HG02610 (cell line): Measurements from ENCODE around the gene LTF.
"Not testable (repeated sequence)": the region's sequence is repeated elsewhere in the genome, so short reads cannot be mapped to it uniquely, and the experiment has no call there.

ENCODE experiments used
- ATAC-seq: cut with Tn5 transposase; IDR thresholded peaks from one replicate; pipeline ENCODE4 v1.9.1; 2021; ENCODE audit warnings: mild to moderate bottlenecking, moderate library complexity; ENCODE audit not compliant: unreplicated experiment

The LTF gene

DNA sequence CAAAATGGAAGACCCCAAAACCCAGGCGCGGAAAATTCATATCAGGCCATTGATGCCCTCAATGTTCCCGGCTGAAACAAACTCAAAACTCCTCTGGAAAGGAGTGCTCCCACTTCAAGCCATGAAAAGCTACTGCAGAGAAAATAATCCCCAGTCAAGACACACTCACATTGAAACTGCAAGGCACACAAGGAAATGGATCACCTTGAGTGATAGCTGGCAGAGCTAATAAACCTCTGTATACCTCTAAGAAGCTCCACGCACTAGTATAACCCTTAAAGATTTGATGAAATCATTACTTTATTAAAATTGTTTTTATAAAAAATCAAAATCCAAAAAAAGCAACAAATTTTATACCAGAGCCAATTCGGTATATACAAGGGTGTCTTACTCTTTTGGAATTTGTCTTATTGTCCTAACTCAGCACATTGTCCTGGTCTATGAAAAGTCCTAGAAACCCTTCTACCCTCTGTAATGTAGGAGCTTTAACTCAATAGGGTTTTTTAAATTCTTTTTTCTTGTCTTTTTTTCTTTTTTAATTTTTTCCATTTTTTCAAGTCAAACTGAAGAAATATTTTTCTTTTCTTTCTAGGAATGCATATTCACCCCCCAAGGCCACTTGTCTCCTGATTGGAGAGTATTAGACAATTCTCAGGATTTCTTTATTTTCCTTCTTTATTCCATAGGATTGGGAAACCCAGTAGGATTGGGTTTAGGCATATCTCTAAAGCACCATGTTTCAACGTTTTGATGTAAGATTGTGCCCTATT lies 66.3 kb downstream of the LTF start:
- ATAC-seq = no peak

- no peak for ATAC-seq
Measured at GRCh38 chr3:46397111-46397510, 67.6 kb downstream of the LTF start.

- ATAC-seq = no peak
Measured at GRCh38 chr3:46395766-46396530, 68.8 kb downstream of the LTF start.

GRCh38 chr3:46395210-46395661 lies 69.5 kb downstream of the LTF start:
- ATAC-seq = no peak

- no peak for ATAC-seq
Measured at GRCh38 chr3:46393554-46394434, 70.9 kb downstream of the LTF start.

DNA sequence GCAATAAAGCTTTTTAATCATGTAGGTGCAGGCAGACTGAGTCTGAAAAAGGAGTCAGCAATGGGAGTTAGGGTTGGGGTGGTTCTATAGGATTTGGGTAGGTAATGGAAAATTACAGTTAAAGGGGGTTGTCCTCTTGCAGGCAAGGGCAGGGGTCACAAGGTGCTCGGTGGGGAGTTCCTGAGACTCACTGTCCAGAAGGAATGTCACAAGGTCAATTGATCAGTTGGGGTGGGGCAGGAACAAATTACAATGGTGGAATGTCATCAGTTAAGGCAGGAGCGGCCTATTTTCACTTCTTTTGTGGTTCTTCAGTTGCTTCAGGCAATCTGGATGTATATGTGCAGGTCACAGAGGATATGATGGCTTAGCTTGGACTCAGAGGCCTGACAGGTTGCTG lies 71.7 kb downstream of the LTF start:
- no peak for ATAC-seq

GRCh38 chr3:46391526-46391925 lies 73.2 kb downstream of the LTF start:
- not testable (repeated sequence) for ATAC-seq

- no peak for ATAC-seq
Measured at GRCh38 chr3:46389306-46389705, 75.4 kb downstream of the LTF start.

GRCh38 chr3:46388847-46389246 lies 75.9 kb downstream of the LTF start:
- not testable (repeated sequence) for ATAC-seq

- ATAC-seq = no peak
Measured at GRCh38 chr3:46386205-46386604, 78.5 kb downstream of the LTF start.
